ENCODE measurements around the gene OMD.

- TF ChIP-seq POLR2A (IDR thresholded peaks at IDR 0.05) (no peak), CTCF (IDR thresholded peaks at IDR 0.05) (no peak)
These were observed 39.7 kb upstream of the OMD start for GRCh38 chr9:92463984-92464383.

All from Peyer's patch (tissue), 4 donors.